ENCODE results near the gene BAIAP2L1. TPM values are rescaled to one million over a fixed set of nuclear protein-coding genes. Genes with fewer than 3 reads are reported as not detected.
A peak's percentile ranks its signal among the peaks of the same experiment; 100 is the strongest.

BAIAP2L1 gene
- total and polyA plus RNA-seq, 2 of the 8 experiments (the other 6 are each of a cell fraction or from before 2014, with no cell fraction given) = 19.2 to 42.9 TPM

DNA sequence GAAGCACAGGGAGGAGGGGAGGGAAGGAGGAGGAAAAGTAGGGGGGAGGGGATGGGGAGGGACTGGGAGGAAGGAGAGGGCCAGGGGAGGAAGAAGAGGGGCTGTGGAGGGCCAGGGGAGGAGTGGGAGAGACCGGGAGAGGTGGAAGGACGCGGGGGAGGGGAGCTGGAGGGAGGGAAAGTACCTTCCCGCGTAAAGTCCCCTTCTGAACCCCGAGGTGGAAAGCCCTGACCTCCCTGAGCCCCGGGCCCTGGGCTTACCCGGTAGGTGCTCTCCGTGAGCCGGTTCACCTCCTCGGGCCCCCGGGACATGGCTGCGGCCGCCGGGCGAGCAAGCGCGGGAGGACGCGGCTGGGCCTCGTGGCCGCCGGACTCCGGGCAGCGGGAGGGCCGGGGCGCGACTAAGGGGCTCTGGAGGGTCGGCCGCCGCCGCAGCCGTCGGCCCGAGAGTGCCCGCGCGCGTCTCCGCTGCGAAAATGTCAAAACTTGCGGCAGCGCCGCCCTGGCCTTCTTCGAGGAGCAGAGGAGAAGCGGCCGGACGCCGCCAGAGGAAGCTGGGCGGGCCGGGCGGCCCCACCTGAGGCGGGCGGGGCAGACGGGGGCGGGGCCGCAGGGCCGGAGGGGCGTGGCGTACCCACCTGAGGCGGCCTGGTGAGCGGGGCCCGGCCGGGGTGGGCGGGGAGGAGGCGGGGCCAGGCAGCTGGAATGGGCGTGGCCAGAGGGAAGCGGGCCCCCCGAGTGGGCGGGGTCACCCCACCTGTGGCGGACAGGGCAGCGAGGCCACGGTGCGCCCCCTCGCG lies at the start of gene BAIAP2L1 (continued):
- TF ChIP-seq BACH1 (IDR thresholded peaks at IDR 0.05; ENCODE audit: low read length) = peak; percentile 79; the same call in 1 of the 2 replicates
- TF ChIP-seq BRCA1 (IDR thresholded peaks at IDR 0.05; ENCODE audit: low read depth, low read length) = no peak
- TF ChIP-seq SIN3A (conservative IDR thresholded peaks at IDR 0.05 in 1 of 2, IDR thresholded peaks at IDR 0.05 in 1 of 2; ENCODE audit: low read depth in 1 of 2, low read length in 2 of 2) = no peak; a peak in 1 of 4 replicates
- TF ChIP-seq SP4 (IDR thresholded peaks at IDR 0.05; ENCODE audit: low read length) = peak; percentile 61; the same call in 1 of the 2 replicates
- TF ChIP-seq, protein P1, sequence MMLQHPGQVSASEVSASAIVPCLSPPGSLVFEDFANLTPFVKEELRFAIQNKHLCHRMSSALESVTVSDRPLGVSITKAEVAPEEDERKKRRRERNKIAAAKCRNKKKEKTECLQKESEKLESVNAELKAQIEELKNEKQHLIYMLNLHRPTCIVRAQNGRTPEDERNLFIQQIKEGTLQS (IDR thresholded peaks at IDR 0.05; ENCODE audit: insufficient read depth, low read depth, low read length) = no peak
- TF ChIP-seq KDM4A (IDR thresholded peaks at IDR 0.05; ENCODE audit: low read depth, low read length, severe bottlenecking) = peak; percentile 70
- TF ChIP-seq, protein P2, sequence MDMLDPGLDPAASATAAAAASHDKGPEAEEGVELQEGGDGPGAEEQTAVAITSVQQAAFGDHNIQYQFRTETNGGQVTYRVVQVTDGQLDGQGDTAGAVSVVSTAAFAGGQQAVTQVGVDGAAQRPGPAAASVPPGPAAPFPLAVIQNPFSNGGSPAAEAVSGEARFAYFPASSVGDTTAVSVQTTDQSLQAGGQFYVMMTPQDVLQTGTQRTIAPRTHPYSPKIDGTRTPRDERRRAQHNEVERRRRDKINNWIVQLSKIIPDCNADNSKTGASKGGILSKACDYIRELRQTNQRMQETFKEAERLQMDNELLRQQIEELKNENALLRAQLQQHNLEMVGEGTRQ (IDR thresholded peaks at IDR 0.05; ENCODE audit: low read length) = no peak
- no peak for TF ChIP-seq SAP30 (IDR thresholded peaks at IDR 0.05; ENCODE audit: insufficient read depth, insufficient replicate concordance, low read length)
- peak; percentile 65 to 75; a peak in 2 of 4 replicates for TF ChIP-seq RAD21 (IDR thresholded peaks at IDR 0.05 in 1 of 2, conservative IDR thresholded peaks at IDR 0.05 in 1 of 2; ENCODE audit: low read depth in 2 of 2, low read length in 2 of 2)
- no peak; the same call in 1 of the 2 replicates for TF ChIP-seq CREB1 (IDR thresholded peaks at IDR 0.05)
- TF ChIP-seq ASH2L (IDR thresholded peaks at IDR 0.05; ENCODE audit: low read length) = peak; percentile 11
- no peak for TF ChIP-seq EP300 (IDR thresholded peaks at IDR 0.05; ENCODE audit: borderline replicate concordance in 1 of 2, low read depth in 2 of 2, low read length in 2 of 2)
- TF ChIP-seq, protein P3, sequence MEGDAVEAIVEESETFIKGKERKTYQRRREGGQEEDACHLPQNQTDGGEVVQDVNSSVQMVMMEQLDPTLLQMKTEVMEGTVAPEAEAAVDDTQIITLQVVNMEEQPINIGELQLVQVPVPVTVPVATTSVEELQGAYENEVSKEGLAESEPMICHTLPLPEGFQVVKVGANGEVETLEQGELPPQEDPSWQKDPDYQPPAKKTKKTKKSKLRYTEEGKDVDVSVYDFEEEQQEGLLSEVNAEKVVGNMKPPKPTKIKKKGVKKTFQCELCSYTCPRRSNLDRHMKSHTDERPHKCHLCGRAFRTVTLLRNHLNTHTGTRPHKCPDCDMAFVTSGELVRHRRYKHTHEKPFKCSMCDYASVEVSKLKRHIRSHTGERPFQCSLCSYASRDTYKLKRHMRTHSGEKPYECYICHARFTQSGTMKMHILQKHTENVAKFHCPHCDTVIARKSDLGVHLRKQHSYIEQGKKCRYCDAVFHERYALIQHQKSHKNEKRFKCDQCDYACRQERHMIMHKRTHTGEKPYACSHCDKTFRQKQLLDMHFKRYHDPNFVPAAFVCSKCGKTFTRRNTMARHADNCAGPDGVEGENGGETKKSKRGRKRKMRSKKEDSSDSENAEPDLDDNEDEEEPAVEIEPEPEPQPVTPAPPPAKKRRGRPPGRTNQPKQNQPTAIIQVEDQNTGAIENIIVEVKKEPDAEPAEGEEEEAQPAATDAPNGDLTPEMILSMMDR (IDR thresholded peaks at IDR 0.05; ENCODE audit: control extremely low read depth in 1 of 3, insufficient read depth in 1 of 3, low read depth in 1 of 3, low read length in 3 of 3) = peak in 2 of 3 experiments; percentile 84 to 90
- peak; percentile 82 for TF ChIP-seq SP1 (IDR thresholded peaks at IDR 0.05; ENCODE audit: low read depth, low read length)
- peak; percentile 35; the same call in 1 of the 2 replicates for TF ChIP-seq EGR1 (IDR thresholded peaks at IDR 0.05; ENCODE audit: borderline replicate concordance, low read depth, low read length)
- TF ChIP-seq SIX5 (IDR thresholded peaks at IDR 0.05; ENCODE audit: low read depth, low read length) = no peak
- no peak for TF ChIP-seq TBP (IDR thresholded peaks at IDR 0.05; ENCODE audit: low read depth, low read length)
- TF ChIP-seq TAF7 (optimal IDR thresholded peaks at IDR 0.05; ENCODE audit: borderline replicate concordance, low read depth, low read length) = no peak
- peak; percentile 43; the same call in 1 of the 2 replicates for TF ChIP-seq POLR2AphosphoS5 (IDR thresholded peaks at IDR 0.05; ENCODE audit: low read depth, low read length)
